ENCODE measurements around the gene UGDH.
"Not testable (repeated sequence)": the region's sequence is repeated elsewhere in the genome, so short reads cannot be mapped to it uniquely, and the experiment has no call there.

UGDH gene

DNA sequence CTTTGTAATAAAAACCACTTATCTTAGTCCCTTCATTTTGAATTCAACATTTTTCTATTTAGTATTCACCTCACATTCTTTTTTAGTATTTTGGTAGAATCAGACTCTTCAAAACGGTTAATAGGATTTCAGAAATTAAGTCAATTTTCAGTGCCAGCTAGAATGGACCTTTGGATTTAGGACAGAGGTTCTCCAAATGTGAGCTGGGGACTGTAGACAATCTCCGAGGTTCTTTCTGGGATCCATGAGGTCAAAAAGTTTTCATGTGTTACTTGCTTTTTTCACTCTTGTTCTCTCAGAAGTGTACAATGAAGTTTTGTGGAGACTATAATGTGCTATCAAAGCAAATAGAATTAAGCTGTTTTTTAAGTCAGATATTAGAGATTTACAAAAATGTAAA lies 2.3 kb upstream of the UGDH start:
- DNase-seq (ENCODE audit: low read depth in 2 of 2), result no peak

DNA sequence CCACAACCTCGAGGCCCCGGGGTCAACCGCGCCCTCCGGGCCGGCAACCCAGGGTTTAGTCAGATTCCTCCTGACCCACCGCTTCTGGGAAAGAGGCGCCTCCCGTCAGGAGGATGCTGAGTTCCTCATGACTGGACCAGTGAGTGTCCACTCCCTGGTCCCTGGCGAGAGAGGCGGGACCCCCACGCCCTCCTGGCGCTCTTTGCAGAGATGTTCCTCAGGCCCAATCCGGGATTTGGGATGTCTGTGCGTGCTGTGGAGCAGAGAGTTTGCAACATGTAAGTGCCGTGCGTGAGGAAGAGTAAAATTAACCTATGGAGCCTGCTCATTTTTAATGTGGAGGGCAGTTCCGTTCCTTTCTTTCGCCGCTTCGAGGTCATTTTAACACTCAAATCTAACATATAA lies 824 bp upstream of the UGDH start:
- DNase-seq (ENCODE audit: low read depth in 2 of 2), result no peak

- DNase-seq (ENCODE audit: low read depth in 2 of 2), result no peak
Measured at GRCh38 chr4:39526765-39527295, 409 bp downstream of the UGDH start.

DNA sequence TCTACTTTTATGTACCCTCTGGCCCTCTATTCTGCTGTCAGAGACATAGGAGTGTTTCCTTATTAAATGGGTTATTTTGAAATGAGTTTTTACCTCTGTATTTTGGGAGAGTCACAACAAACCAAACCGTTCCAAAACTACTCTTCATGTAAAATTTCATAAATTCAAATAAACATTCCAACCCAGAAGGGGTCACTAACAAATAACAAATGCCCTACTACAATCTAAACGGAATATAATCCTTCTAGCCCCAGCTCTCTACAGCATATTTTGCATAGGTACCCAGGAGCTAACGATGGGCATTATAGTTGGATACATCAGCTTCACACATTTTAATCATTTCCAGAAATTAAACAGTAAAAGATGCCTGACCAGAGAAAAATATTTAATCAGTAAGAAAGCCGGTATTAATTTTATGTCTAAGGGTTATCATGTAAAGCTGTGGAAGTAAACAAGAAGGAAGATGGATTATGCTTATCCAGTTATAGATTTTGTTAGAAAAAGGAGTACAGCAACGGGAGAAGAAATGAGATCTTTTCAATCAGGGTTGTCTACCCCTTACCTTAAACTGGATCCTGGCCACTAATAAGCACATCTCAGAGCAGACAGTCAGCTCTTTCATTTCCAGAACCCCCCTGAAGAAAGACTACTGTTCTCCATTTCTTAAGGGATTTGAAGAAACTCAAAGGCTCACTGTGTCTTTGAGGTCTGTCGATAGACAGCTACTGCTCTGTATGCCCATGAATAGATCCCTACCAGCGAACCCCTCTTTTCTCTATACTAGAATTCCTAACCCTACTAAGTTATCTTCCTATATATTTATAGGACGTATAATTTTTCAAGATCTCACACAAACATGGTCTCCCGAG lies 1.2 kb downstream of the UGDH start:
- no peak for DNase-seq (ENCODE audit: low read depth in 2 of 2)

DNA sequence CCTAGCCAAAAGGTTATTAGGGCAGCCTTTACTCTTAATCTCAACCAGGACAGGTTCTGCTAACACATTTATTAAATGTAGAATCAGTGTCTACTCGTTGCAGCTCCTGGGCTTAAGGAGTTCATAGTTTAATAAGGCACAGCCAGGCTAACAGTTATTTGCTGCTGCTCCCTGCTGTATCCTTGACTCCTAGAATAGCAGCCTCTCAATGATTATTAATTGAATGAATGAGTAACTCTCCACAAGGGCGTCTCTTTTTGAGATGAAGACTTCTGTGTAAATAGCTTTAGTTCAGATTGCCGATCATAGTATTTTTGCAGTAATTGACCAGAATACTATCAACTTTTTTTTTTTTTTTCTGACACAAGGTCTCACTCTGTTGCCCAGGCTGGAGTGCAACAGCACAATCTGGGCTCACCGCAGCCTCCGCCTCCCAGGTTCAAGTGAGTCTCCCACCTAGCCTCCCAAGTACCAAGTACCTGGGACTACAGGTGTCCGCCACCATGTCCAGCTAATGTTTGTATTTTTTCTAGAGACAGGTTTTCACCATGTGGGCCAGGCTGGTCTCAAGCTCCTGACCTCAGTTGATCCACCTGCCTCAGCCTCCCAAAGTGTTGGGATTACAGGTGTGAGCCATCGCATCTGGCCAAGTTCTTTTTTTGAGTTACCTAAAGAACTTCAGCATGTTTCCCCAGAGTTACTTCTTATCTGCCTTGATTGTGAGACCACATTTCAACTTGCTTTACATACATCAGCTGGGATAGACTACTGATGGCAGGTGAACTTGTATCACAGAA lies 2.9 kb downstream of the UGDH start:
- DNase-seq (ENCODE audit: low read depth in 2 of 2), result no peak

GRCh38 chr4:39522068-39522467 lies 5.2 kb downstream of the UGDH start:
- DNase-seq (ENCODE audit: low read depth in 2 of 2), result no peak

- DNase-seq (ENCODE audit: low read depth in 2 of 2), result no peak
Measured at GRCh38 chr4:39521253-39521919, 5.9 kb downstream of the UGDH start.

DNA sequence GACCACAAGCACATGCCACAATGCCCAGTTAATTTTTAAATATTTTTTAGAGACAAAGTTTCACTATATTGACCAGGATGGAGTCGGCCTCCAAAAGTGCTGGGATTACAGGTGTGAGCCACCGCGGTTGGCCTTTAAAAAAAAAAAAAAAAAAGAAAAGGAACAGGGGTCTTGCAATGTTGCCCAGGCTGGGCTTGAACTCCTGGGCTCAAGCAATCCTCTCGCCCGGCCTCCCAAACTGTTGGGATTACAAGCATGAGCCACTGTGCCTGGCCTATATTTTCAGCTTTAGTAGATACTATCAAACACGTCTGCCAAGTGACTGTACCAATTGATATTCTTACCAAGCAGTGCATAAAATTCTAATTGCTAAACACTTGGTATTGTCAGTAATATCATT lies 8.8 kb downstream of the UGDH start:
- DNase-seq (ENCODE audit: low read depth in 2 of 2), result no peak

DNA sequence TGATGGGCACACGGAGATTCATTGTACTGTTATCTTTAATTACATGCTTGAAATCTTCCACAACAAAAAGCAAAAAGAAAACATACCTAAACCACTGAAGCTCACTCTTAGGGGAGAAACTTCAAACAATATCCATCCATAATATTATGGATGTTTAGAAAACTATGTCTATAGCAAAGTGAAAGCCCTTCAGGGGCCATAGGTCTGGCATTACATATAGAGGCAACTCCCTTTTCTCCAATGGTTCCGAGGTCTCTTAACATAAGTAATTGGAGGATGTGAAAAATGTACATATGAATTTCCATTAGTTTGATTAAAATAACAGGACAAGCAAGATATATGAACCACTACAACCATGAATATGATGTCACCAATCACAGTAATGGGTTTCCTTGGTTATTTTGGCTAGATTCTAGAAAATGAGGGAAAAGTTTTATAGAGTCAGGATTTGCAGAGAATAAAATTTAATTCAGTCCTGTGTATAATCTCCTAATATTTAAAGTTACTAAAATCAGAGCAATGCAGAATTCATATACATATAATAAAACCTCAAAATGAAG lies 10.8 kb downstream of the UGDH start:
- DNase-seq (ENCODE audit: low read depth in 2 of 2), result no peak

DNA sequence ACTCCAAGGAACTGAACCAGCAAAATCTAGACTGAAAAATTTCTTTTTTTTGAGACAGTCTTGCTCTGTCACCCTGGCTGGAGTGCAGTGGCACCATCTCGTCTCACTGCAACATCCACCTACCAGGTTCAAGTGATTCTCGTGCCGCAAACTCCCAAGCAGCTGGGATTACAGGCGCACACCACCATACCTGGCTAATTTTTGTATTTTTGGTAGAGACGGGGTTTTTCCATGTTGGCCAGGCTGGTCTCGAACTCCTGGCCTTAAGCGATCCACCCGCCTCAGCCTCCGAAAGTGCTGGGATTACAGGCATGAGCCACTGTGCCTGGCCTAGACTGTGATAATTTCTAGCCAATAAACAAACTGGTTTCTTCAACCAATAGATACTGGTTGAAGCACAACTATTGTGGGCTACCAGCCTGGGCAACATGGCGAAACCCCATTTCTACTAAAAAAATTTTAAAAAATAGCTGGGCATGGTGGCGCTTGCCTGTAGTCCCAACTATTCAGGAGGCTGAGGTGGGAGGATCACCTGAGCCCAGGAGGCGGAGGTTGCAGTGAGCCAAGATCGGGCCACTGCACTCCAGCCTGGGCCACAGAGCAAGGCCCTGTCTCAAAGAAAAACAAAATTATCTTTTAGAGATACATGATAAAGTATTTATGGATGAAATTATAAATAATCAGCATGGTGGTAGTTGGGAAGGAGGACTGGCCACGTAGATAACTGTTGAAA lies 11.4 kb downstream of the UGDH start:
- not testable (repeated sequence) for DNase-seq (ENCODE audit: low read depth in 2 of 2)

- no peak for DNase-seq (ENCODE audit: low read depth in 2 of 2)
Measured at GRCh38 chr4:39514888-39515401, 12.3 kb downstream of the UGDH start.

GRCh38 chr4:39514266-39514665 lies 13.0 kb downstream of the UGDH start:
- DNase-seq (ENCODE audit: low read depth in 2 of 2), result not testable (repeated sequence)

DNA sequence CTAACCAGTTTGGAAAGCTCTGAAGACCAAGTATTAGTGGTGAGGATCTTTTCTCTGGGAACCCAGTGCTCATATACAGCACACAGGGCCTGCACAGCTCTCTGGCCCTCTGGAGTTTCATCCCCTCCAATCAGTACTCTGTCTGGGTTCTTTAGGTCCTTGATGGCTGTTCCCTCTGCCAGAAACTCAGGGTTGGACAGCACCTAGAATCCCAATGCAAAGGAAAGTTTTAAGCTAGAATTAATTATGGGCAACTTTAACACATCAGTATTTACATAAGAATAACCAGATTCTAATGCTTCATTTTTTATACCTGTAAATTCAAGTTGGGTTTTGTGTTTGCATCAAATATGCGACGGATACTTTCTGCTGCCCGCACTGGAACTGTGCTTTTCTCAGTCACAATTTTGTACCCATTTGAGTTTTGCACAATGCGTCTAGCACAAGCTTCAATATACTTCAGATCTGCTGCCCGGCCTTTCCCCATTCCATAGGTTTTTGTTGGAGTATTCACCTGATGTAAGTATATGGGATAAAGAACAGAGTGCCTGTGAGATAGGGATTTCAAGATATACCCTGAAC lies 16.8 kb downstream of the UGDH start:
- no peak for DNase-seq (ENCODE audit: low read depth in 2 of 2)

DNA sequence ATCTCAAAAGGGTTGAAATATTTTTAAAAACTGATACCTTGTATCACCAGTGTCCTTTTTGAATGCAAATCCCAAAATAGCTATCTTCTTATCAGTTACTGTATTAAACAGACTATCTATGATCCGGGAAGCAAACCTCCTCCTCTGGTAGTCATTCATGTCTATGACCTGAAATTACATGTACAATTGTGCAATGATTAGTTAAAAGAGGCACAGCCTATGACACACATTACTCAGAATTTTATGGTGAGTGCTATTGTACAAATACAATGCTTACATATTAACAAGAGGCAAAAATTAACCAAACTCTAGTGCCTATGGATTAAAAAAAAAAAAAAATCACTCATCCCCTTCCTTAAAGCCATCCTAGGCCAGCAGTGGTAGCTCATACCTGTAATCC lies 21.7 kb downstream of the UGDH start:
- DNase-seq (ENCODE audit: low read depth in 2 of 2), result no peak

GRCh38 chr4:39504538-39504937 lies 22.7 kb downstream of the UGDH start:
- no peak for DNase-seq (ENCODE audit: low read depth in 2 of 2)

DNA sequence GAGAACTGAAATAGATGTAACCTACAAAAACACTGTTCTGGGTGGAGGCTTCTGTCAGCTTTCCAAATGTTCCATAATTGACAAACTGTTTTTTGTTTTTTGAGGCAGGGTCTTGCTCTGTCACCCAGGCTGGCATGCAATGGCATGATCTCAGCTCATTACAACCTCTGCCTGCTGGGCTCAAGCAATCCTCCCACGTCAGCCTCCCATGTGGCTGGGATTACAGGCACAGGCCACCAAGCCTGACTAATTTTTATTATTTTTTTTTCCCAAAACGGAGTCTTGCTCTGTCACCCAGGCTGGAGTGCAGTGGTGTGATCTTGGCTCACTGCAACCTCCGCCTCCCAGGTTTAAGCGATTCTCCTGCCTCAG lies 24.6 kb downstream of the UGDH start:
- DNase-seq (ENCODE audit: low read depth in 2 of 2), result not testable (repeated sequence)

DNA sequence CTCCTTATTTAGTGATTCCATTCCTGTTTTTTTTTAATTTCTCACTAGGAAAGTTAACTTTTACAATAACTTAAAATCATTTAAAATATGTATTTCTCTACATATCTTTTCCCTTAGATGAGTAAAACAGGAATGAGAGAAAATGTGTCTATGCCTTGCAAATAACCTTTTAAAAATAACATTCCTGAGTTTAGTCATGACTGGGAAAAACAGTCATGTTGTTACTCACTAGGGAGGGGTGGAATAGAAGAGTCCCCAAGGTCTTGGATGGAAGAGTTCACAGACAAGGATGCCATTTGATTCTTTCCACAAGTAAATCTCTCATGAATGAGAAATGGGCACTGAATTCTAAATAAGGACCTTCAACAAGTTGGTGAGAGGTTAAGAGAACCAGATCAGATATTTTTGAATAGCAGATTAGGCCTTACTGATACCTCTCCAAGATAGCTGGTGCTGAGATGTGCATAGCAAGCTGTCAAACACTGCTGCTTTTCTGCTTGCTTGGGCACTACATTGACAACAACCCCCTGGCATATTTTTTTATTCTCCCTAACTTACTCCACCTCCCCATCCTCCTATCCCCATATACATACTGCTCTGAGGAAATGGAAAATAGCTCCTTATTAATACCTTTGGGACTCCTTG lies 25.1 kb downstream of the UGDH start:
- DNase-seq (ENCODE audit: low read depth in 2 of 2), result no peak

- DNase-seq (ENCODE audit: low read depth in 2 of 2), result no peak
Measured at GRCh38 chr4:39498727-39499020, 28.6 kb downstream of the UGDH start.

GRCh38 chr4:39497909-39498726 lies 29.1 kb downstream of the UGDH start:
- no peak for DNase-seq (ENCODE audit: low read depth in 2 of 2)

All from stimulated activated CD4-positive, alpha-beta T cell treated with anti-CD3 and anti-CD28 coated beads, Interleukin-1b, Interleukin-23, amount 100 ng/mL, for 1 hour (primary cell).